Endothelial cell of umbilical vein (primary cell): ENCODE data around the gene IGF1. TPM values are rescaled to one million over a fixed set of nuclear protein-coding genes. Genes with fewer than 3 reads are reported as not detected.

ENCODE experiments used
- BruUV-seq: library from RNA; stranded (reverse); fragments of 400-500 nt; replicated peaks from 2 replicates; lab custom pipeline; 2021; lab: Mats Ljungman, UMichigan
- CTCF ChIA-PET: fragments of 300-600, 350-600 bp; sonication (Branson Sonifier 250); formaldehyde crosslinking; loops from one replicate; lab custom pipeline; 2021; ENCODE audit warnings: antibody characterized with exemption, inconsistent platforms; lab: Charles Lee
- POLR2A ChIA-PET: fragments of 300-600, 350-600 bp; sonication (Branson Sonifier 250); formaldehyde crosslinking; loops from one replicate; lab custom pipeline; 2021; ENCODE audit warnings: antibody characterized with exemption, inconsistent platforms; lab: Charles Lee
- DNase-seq: peaks from one replicate; pipeline ENCODE4 v3.0.0-alpha.2; 2011; ENCODE audit warnings: low read depth, low spot score
- FAIRE-seq: peaks from 2 replicates; lab custom pipeline; 2011; peaks lifted over from hg19 to GRCh38; lab: Jason Lieb, UNC
- H2AFZ ChIP-seq: 2 replicates; pipeline ENCODE4 v1.6.0; 2012; ENCODE audit warnings: low read depth, low read length, control low read depth, inconsistent platforms
- H3K27ac ChIP-seq: 2 replicates; pipeline ENCODE4 v1.5.1; 2011; ENCODE audit warnings: low read depth, mild to moderate bottlenecking, control low read depth, low read length, moderate library complexity; ENCODE audit not compliant: insufficient read depth
- H3K27me3 ChIP-seq, 2 experiments: 2 replicates each; pipeline versions ENCODE4 v1.6.0 to v1.6.1; 2011; ENCODE audit warnings: low read length in 2 of 2, mixed read lengths in 1 of 2; ENCODE audit not compliant: control insufficient read depth in 2 of 2, insufficient read depth in 2 of 2
- H3K36me3 ChIP-seq, 2 experiments: 2 replicates in 1 of 2; 3 replicates in 1 of 2; pipeline ENCODE4 v1.5.1; 2011; ENCODE audit warnings: low read length in 2 of 2, mild to moderate bottlenecking in 1 of 2, moderate library complexity in 1 of 2; ENCODE audit not compliant: control insufficient read depth in 2 of 2, insufficient read depth in 2 of 2; ENCODE audit errors: extremely low read depth in 1 of 2
- H3K4me1 ChIP-seq: 3 replicates; pipeline ENCODE4 v1.5.1; 2011; ENCODE audit warnings: mild to moderate bottlenecking, low read length; ENCODE audit not compliant: control insufficient read depth, insufficient read depth; ENCODE audit errors: extremely low read depth
- H3K4me2 ChIP-seq: 2 replicates; pipeline ENCODE4 v1.6.1; 2011; ENCODE audit warnings: low read length, control low read depth, mixed read lengths; ENCODE audit not compliant: insufficient read depth
- H3K4me3 ChIP-seq, 3 experiments: fragments of 200-600 bp in 1 of 3; sonication (generic), shearing (Covaris generic) in 1 of 3; replicated peaks in 1 of 3; 2 replicates each; pipeline ENCODE4 v1.5.1; 2011 to 2016; ENCODE audit warnings: control low read depth in 3 of 3, low read length in 3 of 3, mild to moderate bottlenecking in 2 of 3, inconsistent platforms in 1 of 3, low read depth in 1 of 3, moderate library complexity in 1 of 3; ENCODE audit not compliant: insufficient read depth in 1 of 3
- H3K79me2 ChIP-seq: 2 replicates; pipeline ENCODE4 v1.6.0; 2012; ENCODE audit warnings: low read length, inconsistent platforms; ENCODE audit not compliant: control insufficient read depth, insufficient read depth
- H3K9ac ChIP-seq: replicated peaks from 2 replicates; pipeline ENCODE3; 2011; ENCODE audit warnings: low read length, control low read depth; ENCODE audit not compliant: insufficient read depth; ENCODE audit errors: extremely low read depth
- H3K9me1 ChIP-seq: replicated peaks from 3 replicates; pipeline ENCODE4 v1.6.0; 2011; ENCODE audit warnings: mild to moderate bottlenecking, low read length; ENCODE audit not compliant: control insufficient read depth, insufficient read depth; ENCODE audit errors: extremely low read depth
- H3K9me3 ChIP-seq: replicated peaks from 2 replicates; pipeline ENCODE4 v1.5.1; 2012; ENCODE audit warnings: low read length, inconsistent platforms; ENCODE audit not compliant: control insufficient read depth, insufficient read depth
- H4K20me1 ChIP-seq: replicated peaks from 2 replicates; pipeline ENCODE3; 2011; ENCODE audit warnings: mild to moderate bottlenecking, low read length; ENCODE audit not compliant: control insufficient read depth, insufficient read depth; ENCODE audit errors: extremely low read depth
- CTCF ChIP-seq, 2 donors: IDR thresholded peaks; 1 replicate in 1 of 2; 2 replicates in 1 of 2; pipeline ENCODE4 v1.5.1; 2011; ENCODE audit warnings: low read length in 2 of 2, mild to moderate bottlenecking in 2 of 2, moderate library complexity in 2 of 2, control low read depth in 1 of 2, inconsistent platforms in 1 of 2, low read depth in 1 of 2; ENCODE audit not compliant: insufficient read depth in 1 of 2; ENCODE audit errors: extremely low read depth in 1 of 2
- EZH2 ChIP-seq: IDR thresholded peaks from 2 replicates; pipeline ENCODE4 v1.6.1; 2012; ENCODE audit warnings: borderline replicate concordance, low read depth, mild to moderate bottlenecking, moderate library complexity, low read length, inconsistent platforms; ENCODE audit not compliant: severe bottlenecking
- FOS ChIP-seq: IDR thresholded peaks from 2 replicates; pipeline ENCODE4 v1.6.1; 2011; ENCODE audit warnings: mild to moderate bottlenecking, low read length, moderate library complexity, borderline replicate concordance; ENCODE audit not compliant: insufficient read depth
- GATA2 ChIP-seq: IDR thresholded peaks from 2 replicates; pipeline ENCODE4 v1.7.0; 2011; ENCODE audit warnings: low read depth, mild to moderate bottlenecking, moderate library complexity, mixed read lengths, low read length; ENCODE audit not compliant: insufficient read length, insufficient read depth
- JUN ChIP-seq: IDR thresholded peaks from 2 replicates; pipeline ENCODE4 v1.6.1; 2011; ENCODE audit warnings: borderline replicate concordance, low read depth; ENCODE audit not compliant: insufficient read length, insufficient read depth
- MAX ChIP-seq: IDR thresholded peaks from 2 replicates; pipeline ENCODE4 v1.6.1; 2011; ENCODE audit not compliant: insufficient read depth, insufficient read length
- MYC ChIP-seq: IDR thresholded peaks from one replicate; pipeline ENCODE4 v1.6.1; 2011; ENCODE audit warnings: mild to moderate bottlenecking, low read depth, low read length
- POLR2A ChIP-seq: IDR thresholded peaks from 2 replicates; pipeline ENCODE4 v1.6.1; 2012; ENCODE audit warnings: low read depth, mild to moderate bottlenecking, control low read depth, low read length
- POLR2AphosphoS5 ChIP-seq: IDR thresholded peaks from 2 replicates; pipeline ENCODE4 v1.6.1; 2012; ENCODE audit warnings: low read depth, mild to moderate bottlenecking, control low read depth, low read length, moderate library complexity; ENCODE audit not compliant: insufficient read depth
- dilution Hi-C: fragments of 300-500 bp; cut with MboI; formaldehyde crosslinking; loops from one replicate; pipeline ENCODE4 v1.15.0; 2019; ENCODE audit warnings: low sequenced_read_pairs; ENCODE audit not compliant: extremely low pct_ligation_motif_present
- intact Hi-C: fragments of 100-400 bp; cut with micrococcal nuclease; formaldehyde crosslinking; loops from one replicate; pipeline ENCODE4 v1.10.0; 2022
- polyA plus RNA-seq, 4 experiments: library from polyadenylated mRNA; depleted of rRNA in 3 of 4; stranded (reverse) in 3 of 4; unstranded in 1 of 4; fragments of >200 nt; gene quantifications; 2 replicates each; pipeline versions ENCODE4 v1.2.1 to v1.2.3, GENCODE V29; 2011 to 2012; ENCODE audit warnings: missing spikeins in 1 of 4
- total RNA-seq: library from RNA; stranded (reverse); gene quantifications from 2 replicates; pipeline ENCODE4 v1.2.3, GENCODE V29; 2021

Gene IGF1
- total and polyA plus RNA-seq, 2 donors (not counting 3 experiments of a cell fraction or from before 2014, with no cell fraction given) = 0.10 TPM; not detected in 1

- FAIRE-seq (no peak), DNase-seq (no peak)
- TF ChIP-seq JUN = no peak
- TF ChIP-seq EZH2 = no peak
- no peak for TF ChIP-seq POLR2A
- no peak for TF ChIP-seq CTCF (IDR thresholded peaks at IDR 0.05; ENCODE audit: extremely low read depth in 1 of 2, insufficient read depth in 1 of 2, low read depth in 1 of 2, low read length in 2 of 2)
- no peak for TF ChIP-seq POLR2AphosphoS5
- TF ChIP-seq MYC = no peak
- no peak for TF ChIP-seq MAX
- TF ChIP-seq FOS = no peak
- no peak for TF ChIP-seq GATA2
- no peaks in the 10 kb centered on the region for H3K9me1 ChIP-seq
- dilution Hi-C loops = no loop called here
- no peak overlapping the region for H3K9ac ChIP-seq
- H3K27ac ChIP-seq = no peak overlapping the region
- no peak overlapping the region for H3K4me3 ChIP-seq
- no peaks in the 10 kb centered on the region for H4K20me1 ChIP-seq
- no peaks in the 10 kb centered on the region for H3K36me3 ChIP-seq
- ChIA-PET POLR2A (no interaction called here), CTCF (no interaction called here)
- no peaks in the 10 kb centered on the region for H3K27me3 ChIP-seq
- no peaks in the 10 kb centered on the region for H3K79me2 ChIP-seq
- intact Hi-C loops = no loop called here
- no peaks in the 10 kb centered on the region for H3K4me1 ChIP-seq
- H3K4me2 ChIP-seq = no peak overlapping the region
- no TSS peak for BruUV-seq
- H3K9me3 ChIP-seq = no peaks in the 10 kb centered on the region
- no peak overlapping the region for H2AFZ ChIP-seq
These were observed 33.4 kb upstream of the IGF1 start for GRCh38 chr12:102513739-102514138.
